Medulla oblongata (tissue), 1 donor: ENCODE data around the gene TGFBR3.

Experiments
- DNase-seq: peaks from one replicate; pipeline ENCODE4 v3.0.0-alpha.2; 2015; ENCODE audit errors: extremely low spot score

The TGFBR3 gene

GRCh38 chr1:91885716-91886506, at the start of gene TGFBR3:
Gene TGFBR3 (minus strand): TSS chr1:91886151. CDS start chr1:91861531, 24,620 bp downstream.
- DNase-seq = peak; percentile 86

GRCh38 chr1:91929250-91929649, 43.3 kb upstream of the TGFBR3 start:
- no peak for DNase-seq

GRCh38 chr1:91928026-91928425, 42.1 kb upstream of the TGFBR3 start:
- DNase-seq = no peak

GRCh38 chr1:91925644-91926435, 39.9 kb upstream of the TGFBR3 start:
- no peak for DNase-seq

GRCh38 chr1:91924146-91924545, 38.2 kb upstream of the TGFBR3 start:
- no peak for DNase-seq

- DNase-seq = no peak
Measured at GRCh38 chr1:91919962-91920361, 34.0 kb upstream of the TGFBR3 start.

GRCh38 chr1:91916811-91917460, 31.0 kb upstream of the TGFBR3 start:
- no peak for DNase-seq

- DNase-seq = no peak
Measured at GRCh38 chr1:91916046-91916445, 30.1 kb upstream of the TGFBR3 start.

GRCh38 chr1:91913018-91913417, 27.1 kb upstream of the TGFBR3 start:
- no peak for DNase-seq

GRCh38 chr1:91912266-91912665, 26.3 kb upstream of the TGFBR3 start:
- no peak for DNase-seq

GRCh38 chr1:91901231-91901630, 15.3 kb upstream of the TGFBR3 start:
- no peak for DNase-seq

- no peak for DNase-seq
Measured at GRCh38 chr1:91900562-91900961, 14.6 kb upstream of the TGFBR3 start.

GRCh38 chr1:91897016-91897415, 11.1 kb upstream of the TGFBR3 start:
- DNase-seq = no peak

- no peak for DNase-seq
Measured at GRCh38 chr1:91895832-91896556, 10.0 kb upstream of the TGFBR3 start.

- no peak for DNase-seq
Measured at GRCh38 chr1:91894036-91894761, 8.2 kb upstream of the TGFBR3 start.

GRCh38 chr1:91891969-91892368, 6.0 kb upstream of the TGFBR3 start:
- DNase-seq = no peak

- DNase-seq = no peak
Measured at GRCh38 chr1:91891454-91891853, 5.5 kb upstream of the TGFBR3 start.

- no peak for DNase-seq
Measured at GRCh38 chr1:91889717-91890459, 3.9 kb upstream of the TGFBR3 start.

- DNase-seq = peak; percentile 19
Measured at GRCh38 chr1:91885213-91885715, 687 bp downstream of the TGFBR3 start.
